HepG2 (cell line): Measurements from ENCODE around the gene PIR. TPM values are rescaled to one million over a fixed set of nuclear protein-coding genes. Genes with fewer than 3 reads are reported as not detected.

Source experiments
- ATAC-seq: fragments of 200-7000 bp; cut with Tn5 transposase; 3 replicates; pipeline ENCODE4 v1.9.1; 2020; ENCODE audit warnings: mild to moderate bottlenecking, moderate library complexity
- BruUV-seq: library from RNA; stranded (reverse); fragments of 400-500 nt; replicated peaks from 2 replicates; lab custom pipeline; 2021; lab: Mats Ljungman, UMichigan
- CTCF ChIA-PET: fragments of 300-600 bp; formaldehyde crosslinking; extraction: SDS; loops from one replicate; lab custom pipeline; 2021; ENCODE audit warnings: low total read pairs, inconsistent platforms, low intra/inter-chr PET ratio; lab: Yijun Ruan, JAX
- POLR2A ChIA-PET: fragments of 350-600 bp; sonication (Branson Sonifier 250); formaldehyde crosslinking; loops from one replicate; lab custom pipeline; 2020; ENCODE audit warnings: antibody characterized with exemption, inconsistent platforms; lab: Yijun Ruan, JAX
- DNase-seq: peaks from one replicate; pipeline ENCODE4 v3.0.0-alpha.2; 2015; ENCODE audit warnings: low spot score
- FAIRE-seq: peaks from 3 replicates; lab custom pipeline; 2011; peaks lifted over from hg19 to GRCh38; lab: Jason Lieb, UNC
- H2AFZ ChIP-seq: one replicate; pipeline ENCODE4 v1.6.1; 2011; ENCODE audit warnings: low read length, inconsistent platforms
- H3K27ac ChIP-seq: fragments of 300-600 bp; 3 replicates; pipeline ENCODE4 v1.8.0; 2011; ENCODE audit warnings: mixed run types, mild to moderate bottlenecking, mixed read lengths, low read length, inconsistent platforms; ENCODE audit not compliant: insufficient read depth; ENCODE audit errors: extremely low read length
- H3K27me3 ChIP-seq, 2 experiments: fragments of 200-600 bp in 1 of 2; 2 replicates in 1 of 2; 3 replicates in 1 of 2; pipeline versions ENCODE4 v1.6.0 to v1.8.0; 2011; ENCODE audit warnings: low read length in 2 of 2, mild to moderate bottlenecking in 2 of 2, moderate library complexity in 2 of 2, inconsistent platforms in 1 of 2; ENCODE audit not compliant: insufficient read depth in 2 of 2, control insufficient read depth in 1 of 2
- H3K36me3 ChIP-seq, 2 experiments: fragments of 200-600 bp in 1 of 2; replicated peaks in 1 of 2; 2 replicates in 1 of 2; 3 replicates in 1 of 2; pipeline versions ENCODE4 v1.5.1 to v1.8.0; 2011; ENCODE audit warnings: low read length in 2 of 2, inconsistent platforms in 1 of 2; ENCODE audit not compliant: insufficient read depth in 2 of 2, control insufficient read depth in 1 of 2
- H3K4me1 ChIP-seq: 2 replicates; pipeline ENCODE4 v1.5.1; 2012; ENCODE audit warnings: low read length, inconsistent platforms; ENCODE audit not compliant: insufficient read depth
- H3K4me2 ChIP-seq: 2 replicates; pipeline ENCODE4 v1.6.0; 2011; ENCODE audit warnings: low read depth, low read length, inconsistent platforms
- H3K4me3 ChIP-seq, 3 experiments: fragments of 200-600 bp in 1 of 3; sonication (generic), shearing (Covaris generic) in 1 of 3; replicated peaks in 1 of 3; 2 replicates each; pipeline ENCODE4 v1.5.1; 2011 to 2016; ENCODE audit warnings: low read length in 3 of 3, inconsistent platforms in 2 of 3, low read depth in 2 of 3, mild to moderate bottlenecking in 2 of 3, control low read depth in 1 of 3, mixed read lengths in 1 of 3; ENCODE audit not compliant: insufficient read depth in 1 of 3
- H3K79me2 ChIP-seq: one replicate; pipeline ENCODE4 v1.6.1; 2011; ENCODE audit warnings: low read length, inconsistent platforms; ENCODE audit not compliant: insufficient read depth
- H3K9ac ChIP-seq: 2 replicates; pipeline ENCODE4 v1.6.0; 2011; ENCODE audit warnings: mild to moderate bottlenecking, low read depth, low read length, inconsistent platforms; ENCODE audit not compliant: insufficient read depth
- H3K9me3 ChIP-seq: 2 replicates; pipeline ENCODE4 v1.5.1; 2012; ENCODE audit warnings: mild to moderate bottlenecking, low read length
- H4K20me1 ChIP-seq: 2 replicates; pipeline ENCODE4 v1.6.0; 2011; ENCODE audit warnings: inconsistent platforms, mild to moderate bottlenecking, low read length, moderate library complexity; ENCODE audit not compliant: insufficient read depth
- CHCHD3 ChIP-seq: sonication (generic); formaldehyde crosslinking; IDR thresholded peaks from 2 replicates; pipeline ENCODE4 v1.8.0; 2022; ENCODE audit warnings: mild to moderate bottlenecking, missing genetic modification reagents, moderate library complexity
- GLMP ChIP-seq: sonication (generic); formaldehyde crosslinking; IDR thresholded peaks from 2 replicates; pipeline ENCODE4 v1.9.0; 2021; ENCODE audit warnings: missing genetic modification reagents, mild to moderate bottlenecking, borderline replicate concordance
- HBP1 ChIP-seq: IDR thresholded peaks from 2 replicates; pipeline ENCODE4 v1.6.1; 2016; ENCODE audit warnings: low read depth, control low read depth
- KDM3A ChIP-seq: IDR thresholded peaks from 2 replicates; pipeline ENCODE4 v1.6.1; 2018; ENCODE audit warnings: low read depth, missing compliant biosample characterization
- MYC ChIP-seq: sonication (generic); formaldehyde crosslinking; IDR thresholded peaks from 2 replicates; pipeline ENCODE4 v1.9.0; 2021; ENCODE audit warnings: missing genetic modification reagents, borderline replicate concordance
- NR0B2 ChIP-seq: sonication (generic); formaldehyde crosslinking; IDR thresholded peaks from 2 replicates; pipeline ENCODE4 v1.4.0; 2020; ENCODE audit warnings: mild to moderate bottlenecking, missing genetic modification reagents
- REST ChIP-seq, 2 experiments: IDR thresholded peaks; 2 replicates each; pipeline ENCODE4 v1.6.1; 2011 to 2012; ENCODE audit warnings: low read length in 2 of 2, borderline replicate concordance in 1 of 2, low read depth in 1 of 2, mild to moderate bottlenecking in 1 of 2, moderate library complexity in 1 of 2
- SAFB2 ChIP-seq: sonication (generic); formaldehyde crosslinking; IDR thresholded peaks from 2 replicates; pipeline ENCODE4 v1.5.1; 2020; ENCODE audit warnings: missing genetic modification reagents, low read depth, mild to moderate bottlenecking, borderline replicate concordance
- SMAD9 ChIP-seq: sonication (generic); formaldehyde crosslinking; IDR thresholded peaks from 2 replicates; pipeline ENCODE4 v1.5.1; 2020; ENCODE audit warnings: mild to moderate bottlenecking, missing genetic modification reagents
- ZFP90 ChIP-seq: sonication (generic); formaldehyde crosslinking; IDR thresholded peaks from 2 replicates; pipeline ENCODE4 v1.8.0; 2022; ENCODE audit warnings: missing genetic modification reagents, mild to moderate bottlenecking, inconsistent platforms, borderline replicate concordance
- ZNF432 ChIP-seq: sonication (generic); formaldehyde crosslinking; IDR thresholded peaks from 2 replicates; pipeline ENCODE4 v1.5.0; 2020; ENCODE audit warnings: missing genetic modification reagents, mild to moderate bottlenecking, borderline replicate concordance
- ZNF44 ChIP-seq: sonication (generic); formaldehyde crosslinking; IDR thresholded peaks from 2 replicates; pipeline ENCODE4 v1.5.1; 2020; ENCODE audit warnings: mild to moderate bottlenecking, missing genetic modification reagents
- ZNF484 ChIP-seq: sonication (generic); formaldehyde crosslinking; IDR thresholded peaks from 2 replicates; pipeline ENCODE4 v1.5.1; 2020; ENCODE audit warnings: mild to moderate bottlenecking, low read depth, missing genetic modification reagents, borderline replicate concordance
- ZNF562 ChIP-seq: sonication (generic); formaldehyde crosslinking; IDR thresholded peaks from 2 replicates; pipeline ENCODE4 v1.8.0; 2022; ENCODE audit warnings: missing genetic modification reagents, borderline replicate concordance
- ZNF878 ChIP-seq: sonication (generic); formaldehyde crosslinking; IDR thresholded peaks from 2 replicates; pipeline ENCODE4 v1.8.1; 2023; ENCODE audit warnings: mild to moderate bottlenecking, missing genetic modification reagents, moderate library complexity
- WGBS: methylation state at CpG from one replicate; pipeline ENCODE4 v1.1.6; 2017; ENCODE audit warnings: low lambda C conversion rate; 5-methylcytosine and 5-hydroxymethylcytosine counted together
- in situ Hi-C: cut with HindIII; loops from 2 replicates; pipeline ENCODE4 v1.10.0; 2017; ENCODE audit warnings: low pct_unique_long_range_greater_than_20kb; ENCODE audit not compliant: extremely low pct_ligation_motif_present
- intact Hi-C: fragments of 100-400 bp; cut with micrococcal nuclease; formaldehyde crosslinking; loops from one replicate; pipeline ENCODE4 v1.10.0; 2022; ENCODE audit not compliant: unreplicated experiment
- polyA plus RNA-seq, 8 experiments: library from polyadenylated mRNA; depleted of rRNA in 3 of 8; stranded (reverse) in 7 of 8; unstranded in 1 of 8; fragments of >200 nt; fragmentation: Illumina TruSeq in 4 of 8; extraction: Trizol in 4 of 8; gene quantifications; 2 replicates each; pipeline versions ENCODE4 v1.2.1 to v1.2.3, GENCODE V29; 2011 to 2016; ENCODE audit warnings: low read depth in 4 of 8, missing spikeins in 1 of 8, mixed read lengths in 1 of 8; ENCODE audit not compliant: insufficient read depth in 1 of 8
- total RNA-seq, 5 experiments: library from RNA; depleted of rRNA; stranded (reverse); fragments of >200 nt; fragmentation: Illumina TruSeq; extraction: Trizol; gene quantifications; 2 replicates each; pipeline ENCODE4 v1.2.3, GENCODE V29; 2016; ENCODE audit warnings: low read depth in 1 of 5

PIR gene
- total and polyA plus RNA-seq, 2 of the 13 experiments (the other 11 are each of a cell fraction or from before 2014, with no cell fraction given) = 12.2 to 38.0 TPM

GRCh38 chrX:15413101-15413500 is 80.0 kb downstream of the PIR start (continued):
- TF ChIP-seq KDM3A (CRISPR knock-in tag) = no peak
- no peak for TF ChIP-seq GLMP (CRISPR knock-in tag)
- no peak for TF ChIP-seq ZNF484 (CRISPR knock-in tag)
- TF ChIP-seq SMAD9 (CRISPR knock-in tag) = no peak
- TF ChIP-seq MYC (CRISPR knock-in tag) = no peak
- no peak for TF ChIP-seq ZNF44 (CRISPR knock-in tag)
- TF ChIP-seq ZNF562 (CRISPR knock-in tag) = no peak
- TF ChIP-seq HBP1 (CRISPR knock-in tag) = no peak

- intact Hi-C loops = no loop called here
- no peaks in the 10 kb centered on the region for H3K9me3 ChIP-seq
- in situ Hi-C loops = no loop called here
Measured at GRCh38 chrX:15410947-15411346, 82.2 kb downstream of the PIR start.

More at GRCh38 chrX:15410947-15411346, 82.2 kb downstream of the PIR start:
- Histone ChIP-seq H3K27me3 (no peaks in the 10 kb centered on the region), H3K27ac (no peak overlapping the region), H4K20me1 (no peaks in the 10 kb centered on the region), H3K79me2 (no peaks in the 10 kb centered on the region), H3K4me2 (no peak overlapping the region), H3K9ac (no peak overlapping the region), H3K4me3 (no peak overlapping the region), H3K36me3 (no peaks in the 10 kb centered on the region), H3K4me1 (no peaks in the 10 kb centered on the region), H2AFZ (no peak overlapping the region)
- ATAC-seq = no peak
- no peak for FAIRE-seq
- POLR2A ChIA-PET = no interaction called here
- TF ChIP-seq ZFP90 (CRISPR knock-in tag) (no peak), SAFB2 (CRISPR knock-in tag) (no peak), CHCHD3 (CRISPR knock-in tag) (no peak), REST (IDR thresholded peaks at IDR 0.05; ENCODE audit: borderline replicate concordance in 1 of 2, low read depth in 1 of 2, low read length in 2 of 2) (no peak), ZNF878 (CRISPR knock-in tag) (no peak), NR0B2 (CRISPR knock-in tag) (no peak), ZNF432 (CRISPR knock-in tag) (no peak)
- 95% methylated on average over 2 of the region's 2 CpGs for WGBS
- no peak for DNase-seq
- CTCF ChIA-PET = no interaction called here
- BruUV-seq = no TSS peak
